ENCODE data around the gene COL16A1.

DNA sequence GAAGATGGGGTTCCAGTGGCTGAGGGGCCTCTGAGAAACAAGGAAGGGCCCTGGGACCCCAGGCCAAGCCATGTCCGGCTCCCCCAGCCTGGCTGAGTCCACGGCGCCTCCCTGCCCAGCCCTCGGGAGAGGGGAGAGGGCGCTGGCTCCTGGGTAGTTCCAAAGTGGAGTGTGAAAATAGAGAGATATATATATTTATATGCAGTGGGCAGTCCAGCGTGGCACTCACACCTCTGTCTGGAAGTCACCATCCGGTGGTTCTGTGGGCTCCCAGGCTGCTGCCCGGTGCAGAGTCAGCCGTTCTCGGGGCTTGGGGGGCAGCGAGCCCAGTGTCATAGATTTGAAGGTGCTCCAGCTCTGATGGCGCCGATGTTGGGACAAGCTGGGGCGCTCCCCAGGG is 23.4 kb upstream of the COL16A1 start:
- TF ChIP-seq, protein P1, sequence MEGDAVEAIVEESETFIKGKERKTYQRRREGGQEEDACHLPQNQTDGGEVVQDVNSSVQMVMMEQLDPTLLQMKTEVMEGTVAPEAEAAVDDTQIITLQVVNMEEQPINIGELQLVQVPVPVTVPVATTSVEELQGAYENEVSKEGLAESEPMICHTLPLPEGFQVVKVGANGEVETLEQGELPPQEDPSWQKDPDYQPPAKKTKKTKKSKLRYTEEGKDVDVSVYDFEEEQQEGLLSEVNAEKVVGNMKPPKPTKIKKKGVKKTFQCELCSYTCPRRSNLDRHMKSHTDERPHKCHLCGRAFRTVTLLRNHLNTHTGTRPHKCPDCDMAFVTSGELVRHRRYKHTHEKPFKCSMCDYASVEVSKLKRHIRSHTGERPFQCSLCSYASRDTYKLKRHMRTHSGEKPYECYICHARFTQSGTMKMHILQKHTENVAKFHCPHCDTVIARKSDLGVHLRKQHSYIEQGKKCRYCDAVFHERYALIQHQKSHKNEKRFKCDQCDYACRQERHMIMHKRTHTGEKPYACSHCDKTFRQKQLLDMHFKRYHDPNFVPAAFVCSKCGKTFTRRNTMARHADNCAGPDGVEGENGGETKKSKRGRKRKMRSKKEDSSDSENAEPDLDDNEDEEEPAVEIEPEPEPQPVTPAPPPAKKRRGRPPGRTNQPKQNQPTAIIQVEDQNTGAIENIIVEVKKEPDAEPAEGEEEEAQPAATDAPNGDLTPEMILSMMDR (conservative IDR thresholded peaks at IDR 0.05; ENCODE audit: low read depth, low read length), result no peak
- TF ChIP-seq POLR2A (IDR thresholded peaks at IDR 0.05; ENCODE audit: low read depth, low read length) (no peak), MAZ (IDR thresholded peaks at IDR 0.05; ENCODE audit: borderline replicate concordance, low read depth, low read length) (no peak), RAD21 (IDR thresholded peaks at IDR 0.05; ENCODE audit: low read length) (no peak), CEBPB (IDR thresholded peaks at IDR 0.05; ENCODE audit: low read depth, low read length) (no peak), BHLHE40 (IDR thresholded peaks at IDR 0.05; ENCODE audit: low read depth, low read length) (no peak), RCOR1 (IDR thresholded peaks at IDR 0.05; ENCODE audit: insufficient replicate concordance, low read length) (no peak), CHD1 (IDR thresholded peaks at IDR 0.05; ENCODE audit: low read depth, low read length) (no peak), NFE2L2 (IDR thresholded peaks at IDR 0.05; ENCODE audit: low read depth, low read length) (no peak), RFX5 (IDR thresholded peaks at IDR 0.05; ENCODE audit: low read depth, low read length) (no peak), SMC3 (IDR thresholded peaks at IDR 0.05; ENCODE audit: low read depth, low read length) (no peak), FOS (IDR thresholded peaks at IDR 0.05; ENCODE audit: low read depth, low read length) (no peak)
- TF ChIP-seq, protein P2, sequence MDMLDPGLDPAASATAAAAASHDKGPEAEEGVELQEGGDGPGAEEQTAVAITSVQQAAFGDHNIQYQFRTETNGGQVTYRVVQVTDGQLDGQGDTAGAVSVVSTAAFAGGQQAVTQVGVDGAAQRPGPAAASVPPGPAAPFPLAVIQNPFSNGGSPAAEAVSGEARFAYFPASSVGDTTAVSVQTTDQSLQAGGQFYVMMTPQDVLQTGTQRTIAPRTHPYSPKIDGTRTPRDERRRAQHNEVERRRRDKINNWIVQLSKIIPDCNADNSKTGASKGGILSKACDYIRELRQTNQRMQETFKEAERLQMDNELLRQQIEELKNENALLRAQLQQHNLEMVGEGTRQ (IDR thresholded peaks at IDR 0.05; ENCODE audit: low read depth, low read length), result no peak

All from IMR-90 (cell line).